ENCODE results near the gene MC2R. TPM values are rescaled to one million over a fixed set of nuclear protein-coding genes. Genes with fewer than 3 reads are reported as not detected.

MC2R gene
- total and polyA plus RNA-seq, 10 of the 15 experiments (the other 5 are each of a cell fraction or from before 2014, with no cell fraction given): 0.15 TPM; not detected in 9

GRCh38 chr18:13879937-13880336 is 35.4 kb downstream of the MC2R start:
- TF ChIP-seq SIN3A (IDR thresholded peaks at IDR 0.05; ENCODE audit: low read depth, low read length): no peak
- TF ChIP-seq IRF4 (IDR thresholded peaks at IDR 0.05; ENCODE audit: low read depth, low read length): no peak
- no peak for TF ChIP-seq HDGF (IDR thresholded peaks at IDR 0.05)
- TF ChIP-seq BACH1 (IDR thresholded peaks at IDR 0.05; ENCODE audit: borderline replicate concordance): no peak
- TF ChIP-seq, protein P1, sequence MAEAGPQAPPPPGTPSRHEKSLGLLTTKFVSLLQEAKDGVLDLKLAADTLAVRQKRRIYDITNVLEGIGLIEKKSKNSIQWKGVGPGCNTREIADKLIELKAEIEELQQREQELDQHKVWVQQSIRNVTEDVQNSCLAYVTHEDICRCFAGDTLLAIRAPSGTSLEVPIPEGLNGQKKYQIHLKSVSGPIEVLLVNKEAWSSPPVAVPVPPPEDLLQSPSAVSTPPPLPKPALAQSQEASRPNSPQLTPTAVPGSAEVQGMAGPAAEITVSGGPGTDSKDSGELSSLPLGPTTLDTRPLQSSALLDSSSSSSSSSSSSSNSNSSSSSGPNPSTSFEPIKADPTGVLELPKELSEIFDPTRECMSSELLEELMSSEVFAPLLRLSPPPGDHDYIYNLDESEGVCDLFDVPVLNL (IDR thresholded peaks at IDR 0.05; ENCODE audit: low read depth, low read length): no peak
- TF ChIP-seq ZNF687 (IDR thresholded peaks at IDR 0.05): no peak
- TF ChIP-seq, protein P2, sequence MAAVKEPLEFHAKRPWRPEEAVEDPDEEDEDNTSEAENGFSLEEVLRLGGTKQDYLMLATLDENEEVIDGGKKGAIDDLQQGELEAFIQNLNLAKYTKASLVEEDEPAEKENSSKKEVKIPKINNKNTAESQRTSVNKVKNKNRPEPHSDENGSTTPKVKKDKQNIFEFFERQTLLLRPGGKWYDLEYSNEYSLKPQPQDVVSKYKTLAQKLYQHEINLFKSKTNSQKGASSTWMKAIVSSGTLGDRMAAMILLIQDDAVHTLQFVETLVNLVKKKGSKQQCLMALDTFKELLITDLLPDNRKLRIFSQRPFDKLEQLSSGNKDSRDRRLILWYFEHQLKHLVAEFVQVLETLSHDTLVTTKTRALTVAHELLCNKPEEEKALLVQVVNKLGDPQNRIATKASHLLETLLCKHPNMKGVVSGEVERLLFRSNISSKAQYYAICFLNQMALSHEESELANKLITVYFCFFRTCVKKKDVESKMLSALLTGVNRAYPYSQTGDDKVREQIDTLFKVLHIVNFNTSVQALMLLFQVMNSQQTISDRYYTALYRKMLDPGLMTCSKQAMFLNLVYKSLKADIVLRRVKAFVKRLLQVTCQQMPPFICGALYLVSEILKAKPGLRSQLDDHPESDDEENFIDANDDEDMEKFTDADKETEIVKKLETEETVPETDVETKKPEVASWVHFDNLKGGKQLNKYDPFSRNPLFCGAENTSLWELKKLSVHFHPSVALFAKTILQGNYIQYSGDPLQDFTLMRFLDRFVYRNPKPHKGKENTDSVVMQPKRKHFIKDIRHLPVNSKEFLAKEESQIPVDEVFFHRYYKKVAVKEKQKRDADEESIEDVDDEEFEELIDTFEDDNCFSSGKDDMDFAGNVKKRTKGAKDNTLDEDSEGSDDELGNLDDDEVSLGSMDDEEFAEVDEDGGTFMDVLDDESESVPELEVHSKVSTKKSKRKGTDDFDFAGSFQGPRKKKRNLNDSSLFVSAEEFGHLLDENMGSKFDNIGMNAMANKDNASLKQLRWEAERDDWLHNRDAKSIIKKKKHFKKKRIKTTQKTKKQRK (IDR thresholded peaks at IDR 0.05; ENCODE audit: low read depth, low read length): no peak
- TF ChIP-seq POLR2AphosphoS2 (IDR thresholded peaks at IDR 0.05; ENCODE audit: low read depth, low read length): no peak
- CTCF ChIA-PET: no interaction called here
- no peak overlapping the region for H2AFZ ChIP-seq (ENCODE audit: control insufficient read depth, low read depth, low read length)
- no peak overlapping the region for H3K27ac ChIP-seq (ENCODE audit: control insufficient read depth, insufficient read depth)
- 0% methylated on average over 1 of the region's 1 CpG for WGBS (ENCODE audit: insufficient coverage, insufficient replicate concordance, low lambda C conversion rate, missing lambda C conversion rate)
- H3K27me3 ChIP-seq (replicated peaks in 1 of 2; ENCODE audit: control insufficient read depth in 2 of 2, insufficient read depth in 2 of 2, low read length in 1 of 2): peaks cover 2% of the 10 kb centered on the region in 2 experiments; a peak in 2 of 4 replicates
- RAD21 ChIA-PET (ENCODE audit: unreplicated experiment): no interaction called here
- no peak overlapping the region for H3K9ac ChIP-seq (ENCODE audit: control insufficient read depth, insufficient read depth, low read length)
- no peaks in the 10 kb centered on the region for H3K79me2 ChIP-seq (ENCODE audit: control insufficient read depth, insufficient read depth, low read length)
- POLR2A ChIA-PET: no interaction called here
- DNase-seq (ENCODE audit: low read depth, low spot score): no peak
- no TSS peak for BruUV-seq (replicated peaks)
- no peak for FAIRE-seq
- no peak for ATAC-seq
- in situ Hi-C loops (cut with MboI) (loop anchor here (10.0 kb wide), 1 partner anchor 205 kb away; no protein-coding TSS in a partner anchor), intact Hi-C loops (cut with micrococcal nuclease; ENCODE audit: unreplicated experiment) (no loop called here)
- no peak overlapping the region for H3K4me2 ChIP-seq (ENCODE audit: control insufficient read depth, insufficient read depth)
- H3K4me3 ChIP-seq: no peak overlapping the region
- SMC1A ChIA-PET (ENCODE audit: uncharacterized antibody, unreplicated experiment): no interaction called here
- H3K9me3 ChIP-seq (replicated peaks; ENCODE audit: control insufficient read depth, insufficient read depth, low read length): no peaks in the 10 kb centered on the region
- H3K36me3 ChIP-seq (ENCODE audit: control insufficient read depth in 2 of 2, insufficient read depth in 2 of 2, low read length in 1 of 2): no peaks in the 10 kb centered on the region
- no peaks in the 10 kb centered on the region for H3K4me1 ChIP-seq (ENCODE audit: control insufficient read depth, insufficient read depth, low read length)
- H4K20me1 ChIP-seq (ENCODE audit: control insufficient read depth, insufficient read depth): no peaks in the 10 kb centered on the region

Measured in GM12878 (cell line).